GM21381 (cell line): ENCODE data around the gene CFAP90.

Source experiments
- ATAC-seq: cut with Tn5 transposase; IDR thresholded peaks from one replicate; pipeline ENCODE4 v1.9.1; 2021; ENCODE audit warnings: mild to moderate bottlenecking, moderate library complexity; ENCODE audit not compliant: unreplicated experiment

Gene CFAP90

GRCh38 chr5:7781899-7782298 lies 69.0 kb downstream of the CFAP90 start:
- no peak for ATAC-seq
